Effector memory CD8-positive, alpha-beta T cell (primary cell): ENCODE data around the gene GID4.
"Not testable (repeated sequence)": the region's sequence is repeated elsewhere in the genome, so short reads cannot be mapped to it uniquely, and the experiment has no call there.

ENCODE experiments used
- ATAC-seq: fragments of 150-1000 bp; cut with Tn5 transposase; replicated peaks from 2 replicates; pipeline ENCODE4 v1.10.0; 2021; ENCODE audit warnings: mild to moderate bottlenecking, moderate library complexity
- DNase-seq, 3 experiments: peaks; one replicate each; pipeline ENCODE4 v3.0.0; 2021
- H3K27ac Mint-ChIP-seq, 2 donors: one replicate each; pipeline ENCODE4 v1.8.0; 2022; ENCODE audit warnings: mild to moderate bottlenecking in 2 of 2, mixed read lengths in 2 of 2, moderate library complexity in 2 of 2
- H3K27me3 Mint-ChIP-seq, 2 donors: one replicate each; pipeline ENCODE4 v1.8.0; 2022; ENCODE audit warnings: mixed read lengths in 2 of 2
- H3K36me3 Mint-ChIP-seq: one replicate; pipeline ENCODE4 v1.8.0; 2022; ENCODE audit warnings: mild to moderate bottlenecking, moderate library complexity, mixed read lengths; ENCODE audit not compliant: insufficient read depth
- H3K4me1 Mint-ChIP-seq, 2 donors: one replicate each; pipeline ENCODE4 v1.8.0; 2022; ENCODE audit warnings: low read depth in 2 of 2, mixed read lengths in 2 of 2
- H3K4me3 Mint-ChIP-seq, 2 donors: one replicate each; pipeline ENCODE4 v1.8.0; 2022; ENCODE audit warnings: mild to moderate bottlenecking in 2 of 2, mixed read lengths in 2 of 2, moderate library complexity in 2 of 2
- H3K9me3 Mint-ChIP-seq, 2 donors: one replicate each; pipeline ENCODE4 v1.8.0; 2022; ENCODE audit warnings: mixed read lengths in 2 of 2
- total RNA-seq, 9 experiments: gene quantifications; one replicate each; lab custom pipeline; 2026; lab: John Stamatoyannopoulos, UW

GID4 gene
- total RNA-seq: 8.1 to 25.3 (median 18.0) reads per million in 9 experiments

- Mint-ChIP-seq H3K9me3 (no peaks in the 10 kb centered on the region), H3K4me3 (peak within 1 kb of the TSS; percentile 75 to 90), H3K27me3 (no peaks in the 10 kb centered on the region), H3K4me1 (peaks cover 34 to 40% of the 10 kb centered on the region in 2 donors), H3K36me3 (peaks cover 7% of the 10 kb centered on the region), H3K27ac (peak within 1 kb of the TSS; percentile 15 to 88)
- peak; percentile 90 for ATAC-seq
- DNase-seq: peak; percentile 99 to 100 (median 99)
These were observed at the start of gene GID4, which contains the start of gene ATPAF2 for GRCh38 chr17:18038861-18039534. GID4 (plus strand) TSS chr17:18039408; CDS start chr17:18039465, 57 bp downstream. ATPAF2 (minus strand) TSS chr17:18039168; CDS start chr17:18039013, 155 bp downstream.

GRCh38 chr17:17989618-17990017, 49.6 kb upstream of the GID4 start:
- no peak for DNase-seq
- no peak overlapping the region for H3K4me3 Mint-ChIP-seq
- H3K27me3 Mint-ChIP-seq: no peaks in the 10 kb centered on the region
- no peaks in the 10 kb centered on the region for H3K4me1 Mint-ChIP-seq
- no peak for ATAC-seq
- H3K9me3 Mint-ChIP-seq: no peaks in the 10 kb centered on the region
- H3K36me3 Mint-ChIP-seq: no peaks in the 10 kb centered on the region
- no peak overlapping the region for H3K27ac Mint-ChIP-seq

- H3K4me1 Mint-ChIP-seq: no peaks in the 10 kb centered on the region
- no peak overlapping the region for H3K4me3 Mint-ChIP-seq
- H3K27ac Mint-ChIP-seq: no peak overlapping the region
- no peaks in the 10 kb centered on the region for H3K9me3 Mint-ChIP-seq
- DNase-seq: no peak
- ATAC-seq: no peak
- no peaks in the 10 kb centered on the region for H3K27me3 Mint-ChIP-seq
- H3K36me3 Mint-ChIP-seq: no peaks in the 10 kb centered on the region
These were observed 48.9 kb upstream of the GID4 start for GRCh38 chr17:17990282-17990681.

GRCh38 chr17:17993366-17993765, 45.8 kb upstream of the GID4 start:
- no peaks in the 10 kb centered on the region for H3K27me3 Mint-ChIP-seq
- DNase-seq (no peak), ATAC-seq (no peak)
- H3K36me3 Mint-ChIP-seq: peaks cover under 1% of the 10 kb centered on the region
- peak overlapping the region in 1 of 2 donors; percentile 68 for H3K27ac Mint-ChIP-seq
- H3K4me1 Mint-ChIP-seq: no peaks in the 10 kb centered on the region
- H3K9me3 Mint-ChIP-seq: no peaks in the 10 kb centered on the region
- H3K4me3 Mint-ChIP-seq: no peak overlapping the region

DNA sequence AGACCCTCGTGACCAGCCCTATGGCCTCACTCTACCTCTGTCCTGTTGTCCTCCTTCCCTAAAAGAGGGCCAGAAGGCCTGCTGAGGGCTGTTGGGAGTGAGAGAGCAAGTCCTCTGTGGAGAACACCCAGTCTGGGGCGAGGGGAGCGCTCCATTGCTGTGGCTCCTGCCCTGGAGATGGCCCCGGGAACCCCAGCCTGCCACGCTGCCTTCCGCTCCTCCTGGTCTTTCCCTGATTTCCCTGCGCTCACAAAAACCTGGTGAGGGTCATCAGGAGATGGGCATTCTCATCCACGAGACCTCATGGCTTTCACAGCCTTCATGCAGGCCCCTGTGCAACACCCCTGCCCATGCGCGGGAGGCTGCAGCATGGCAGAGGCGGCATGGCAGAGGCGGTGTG, 45.4 kb upstream of the GID4 start:
- DNase-seq (no peak), ATAC-seq (no peak)
- Mint-ChIP-seq H3K9me3 (no peaks in the 10 kb centered on the region), H3K4me3 (no peak overlapping the region), H3K4me1 (no peaks in the 10 kb centered on the region), H3K36me3 (peaks cover 3% of the 10 kb centered on the region), H3K27ac (no peak overlapping the region), H3K27me3 (no peaks in the 10 kb centered on the region)

- ATAC-seq (no peak), DNase-seq (no peak)
- H3K27me3 Mint-ChIP-seq: no peaks in the 10 kb centered on the region
- peaks cover 3% of the 10 kb centered on the region for H3K36me3 Mint-ChIP-seq
- H3K9me3 Mint-ChIP-seq: no peaks in the 10 kb centered on the region
- peak overlapping the region in 1 of 2 donors; percentile 24 for H3K27ac Mint-ChIP-seq
- no peaks in the 10 kb centered on the region for H3K4me1 Mint-ChIP-seq
- H3K4me3 Mint-ChIP-seq: no peak overlapping the region
These were observed 44.7 kb upstream of the GID4 start for GRCh38 chr17:17994271-17995069.

- not testable (repeated sequence) for H3K36me3 Mint-ChIP-seq, H3K27ac Mint-ChIP-seq, ATAC-seq, H3K4me3 Mint-ChIP-seq, H3K4me1 Mint-ChIP-seq, DNase-seq, H3K9me3 Mint-ChIP-seq, H3K27me3 Mint-ChIP-seq
These were observed 43.3 kb upstream of the GID4 start for GRCh38 chr17:17995887-17996286.

GRCh38 chr17:17998934-17999333, 40.3 kb upstream of the GID4 start:
- H3K4me1 Mint-ChIP-seq: no peaks in the 10 kb centered on the region
- no peak overlapping the region for H3K4me3 Mint-ChIP-seq
- H3K9me3 Mint-ChIP-seq: no peaks in the 10 kb centered on the region
- no peaks in the 10 kb centered on the region for H3K27me3 Mint-ChIP-seq
- ATAC-seq (no peak), DNase-seq (no peak)
- H3K27ac Mint-ChIP-seq: peak overlapping the region in 1 of 2 donors; percentile 25
- H3K36me3 Mint-ChIP-seq: peaks cover 3% of the 10 kb centered on the region

- peak overlapping the region in 1 of 2 donors; percentile 25 for H3K27ac Mint-ChIP-seq
- H3K27me3 Mint-ChIP-seq: no peaks in the 10 kb centered on the region
- peaks cover 3% of the 10 kb centered on the region for H3K36me3 Mint-ChIP-seq
- no peak for DNase-seq
- no peaks in the 10 kb centered on the region for H3K4me1 Mint-ChIP-seq
- H3K4me3 Mint-ChIP-seq: no peak overlapping the region
- no peak for ATAC-seq
- no peaks in the 10 kb centered on the region for H3K9me3 Mint-ChIP-seq
These were observed 39.7 kb upstream of the GID4 start for GRCh38 chr17:17999364-18000029.

DNA sequence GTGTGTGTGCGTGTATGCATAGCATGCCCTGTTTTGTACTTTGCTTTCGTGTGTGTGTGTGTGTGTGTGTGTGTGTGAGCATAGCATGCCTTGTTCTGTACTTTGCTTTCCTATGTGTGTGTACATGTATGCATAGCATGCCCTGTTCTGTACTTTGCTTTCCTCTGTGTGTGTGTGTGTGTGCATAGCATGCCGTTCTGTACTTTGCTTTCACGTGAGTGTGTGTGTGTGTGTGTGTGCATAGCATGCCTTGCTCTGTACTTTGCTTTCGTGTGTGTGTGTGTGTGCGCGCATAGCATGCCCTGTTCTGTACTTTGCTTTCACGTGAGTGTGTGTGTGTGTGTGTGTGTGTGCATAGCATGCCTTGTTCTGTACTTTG, 39.2 kb upstream of the GID4 start:
- H3K4me3 Mint-ChIP-seq: no peak overlapping the region
- no peaks in the 10 kb centered on the region for H3K4me1 Mint-ChIP-seq
- H3K27me3 Mint-ChIP-seq: no peaks in the 10 kb centered on the region
- no peak overlapping the region for H3K27ac Mint-ChIP-seq
- no peak for DNase-seq
- no peaks in the 10 kb centered on the region for H3K9me3 Mint-ChIP-seq
- H3K36me3 Mint-ChIP-seq: peaks cover 3% of the 10 kb centered on the region
- ATAC-seq: no peak

GRCh38 chr17:18002171-18002570, 37.0 kb upstream of the GID4 start:
- H3K4me1 Mint-ChIP-seq: peaks cover 2 to 3% of the 10 kb centered on the region in 2 donors
- H3K27ac Mint-ChIP-seq: no peak overlapping the region
- ATAC-seq: no peak
- DNase-seq: no peak
- H3K27me3 Mint-ChIP-seq: no peaks in the 10 kb centered on the region
- H3K4me3 Mint-ChIP-seq: no peak overlapping the region
- peaks cover 3% of the 10 kb centered on the region for H3K36me3 Mint-ChIP-seq
- H3K9me3 Mint-ChIP-seq: no peaks in the 10 kb centered on the region

- ATAC-seq: no peak
- H3K27ac Mint-ChIP-seq: no peak overlapping the region
- no peak overlapping the region for H3K4me3 Mint-ChIP-seq
- no peak for DNase-seq
- H3K9me3 Mint-ChIP-seq: no peaks in the 10 kb centered on the region
- H3K4me1 Mint-ChIP-seq: peaks cover 2 to 3% of the 10 kb centered on the region in 2 donors
- H3K36me3 Mint-ChIP-seq: peaks cover 8% of the 10 kb centered on the region
- no peaks in the 10 kb centered on the region for H3K27me3 Mint-ChIP-seq
These were observed 34.9 kb upstream of the GID4 start for GRCh38 chr17:18004345-18004744.

DNA sequence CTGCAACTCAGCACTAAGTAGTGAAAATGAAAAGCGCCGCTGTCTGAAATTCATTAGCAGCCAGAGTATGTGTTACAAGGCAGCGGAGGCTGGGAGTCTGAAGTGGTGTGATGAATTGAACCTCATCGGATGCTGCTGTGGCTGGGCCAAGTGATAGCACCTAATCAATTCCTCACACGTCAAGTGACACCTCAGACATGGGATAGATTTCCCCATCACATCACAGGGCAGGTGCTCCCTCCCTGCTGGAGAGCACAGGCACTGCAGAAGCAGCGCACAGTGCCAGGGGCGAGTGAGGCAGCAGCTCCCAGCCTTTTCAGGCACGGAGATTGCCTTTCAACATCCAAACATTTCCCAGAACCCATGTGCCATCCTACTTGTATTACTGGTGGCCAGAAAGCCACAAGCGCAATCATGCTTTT, 34.3 kb upstream of the GID4 start:
- H3K36me3 Mint-ChIP-seq: peaks cover 8% of the 10 kb centered on the region
- ATAC-seq: no peak
- H3K27me3 Mint-ChIP-seq: no peaks in the 10 kb centered on the region
- H3K27ac Mint-ChIP-seq: no peak overlapping the region
- H3K9me3 Mint-ChIP-seq: no peaks in the 10 kb centered on the region
- H3K4me3 Mint-ChIP-seq: no peak overlapping the region
- DNase-seq: no peak
- peaks cover 2 to 3% of the 10 kb centered on the region in 2 donors for H3K4me1 Mint-ChIP-seq
